HepG2 (cell line): ENCODE measurements around the gene POU2F1.

Experiments used
- GLI4 ChIP-seq: sonication (generic); formaldehyde crosslinking; IDR thresholded peaks from 2 replicates; pipeline ENCODE4 v1.5.1; 2020; ENCODE audit warnings: missing genetic modification reagents, mild to moderate bottlenecking, moderate library complexity, borderline replicate concordance
- GMEB1 ChIP-seq: sonication (generic); formaldehyde crosslinking; IDR thresholded peaks from 2 replicates; pipeline ENCODE4 v1.5.1; 2020; ENCODE audit warnings: missing genetic modification reagents, mild to moderate bottlenecking, borderline replicate concordance
- ZNF331 ChIP-seq: sonication (generic); formaldehyde crosslinking; IDR thresholded peaks from 2 replicates; pipeline ENCODE4 v1.4.0; 2020; ENCODE audit warnings: missing genetic modification reagents

GRCh38 chr1:167454894-167455785 is 234.5 kb downstream of the POU2F1 start:
- TF ChIP-seq GMEB1 (no peak), GLI4 (no peak), ZNF331 (CRISPR knock-in tag) (no peak)
